GM13976 (cell line): Measurements from ENCODE around the gene EIF2D.

Source experiments
- DNase-seq: peaks from one replicate; pipeline ENCODE4 v3.0.0; 2012; ENCODE audit warnings: low spot score
- in situ Hi-C: fragments of 300-500 bp; cut with MboI; formaldehyde crosslinking; loops from one replicate; pipeline ENCODE4 v1.12.0; 2022; ENCODE audit warnings: low sequenced_read_pairs, mixed read lengths, inconsistent platforms; ENCODE audit not compliant: unreplicated experiment
- TF ChIP-seq, protein P1 (sequence below): IDR thresholded peaks from 2 replicates; pipeline ENCODE4 v1.5.1; 2012; ENCODE audit warnings: borderline replicate concordance, mild to moderate bottlenecking; ENCODE audit not compliant: insufficient read depth; ENCODE audit errors: extremely low read depth, missing control alignments, control extremely low read depth

Gene EIF2D

DNA sequence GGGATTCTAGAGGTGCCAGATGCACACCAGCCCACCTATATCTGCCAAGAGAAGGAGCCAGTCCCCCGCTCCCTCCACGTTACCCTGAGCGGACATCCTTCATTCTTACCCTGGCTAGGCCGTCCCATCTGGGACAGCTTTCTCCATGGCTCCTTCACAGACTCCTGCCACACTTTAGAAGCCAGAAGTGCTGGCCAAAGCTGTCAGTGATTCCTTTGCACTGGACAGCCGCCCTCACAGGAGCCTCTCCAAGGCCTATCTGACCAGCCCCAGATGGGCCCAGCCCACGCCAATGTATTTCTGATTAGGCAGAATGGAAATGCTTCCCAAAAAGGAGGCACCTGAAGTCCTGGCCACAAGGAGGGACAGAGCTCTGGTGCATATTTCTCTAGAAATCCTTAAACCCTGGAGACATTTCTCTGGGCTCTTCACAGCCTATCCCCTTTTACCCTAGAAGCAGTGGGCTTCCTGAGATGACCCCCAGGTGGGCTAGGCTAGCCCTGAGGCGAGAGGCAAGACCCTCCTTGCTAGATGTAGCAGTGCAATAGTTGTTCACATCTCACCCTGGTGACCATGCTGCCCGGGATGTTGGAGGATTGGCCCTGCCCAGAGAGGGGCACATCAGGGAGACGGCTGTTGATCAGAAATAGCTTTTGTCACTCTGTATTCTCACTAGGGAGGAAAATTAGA, 60.8 kb downstream of the EIF2D start:
- in situ Hi-C loops: no loop called here
- DNase-seq: no peak
- TF ChIP-seq, protein P1, sequence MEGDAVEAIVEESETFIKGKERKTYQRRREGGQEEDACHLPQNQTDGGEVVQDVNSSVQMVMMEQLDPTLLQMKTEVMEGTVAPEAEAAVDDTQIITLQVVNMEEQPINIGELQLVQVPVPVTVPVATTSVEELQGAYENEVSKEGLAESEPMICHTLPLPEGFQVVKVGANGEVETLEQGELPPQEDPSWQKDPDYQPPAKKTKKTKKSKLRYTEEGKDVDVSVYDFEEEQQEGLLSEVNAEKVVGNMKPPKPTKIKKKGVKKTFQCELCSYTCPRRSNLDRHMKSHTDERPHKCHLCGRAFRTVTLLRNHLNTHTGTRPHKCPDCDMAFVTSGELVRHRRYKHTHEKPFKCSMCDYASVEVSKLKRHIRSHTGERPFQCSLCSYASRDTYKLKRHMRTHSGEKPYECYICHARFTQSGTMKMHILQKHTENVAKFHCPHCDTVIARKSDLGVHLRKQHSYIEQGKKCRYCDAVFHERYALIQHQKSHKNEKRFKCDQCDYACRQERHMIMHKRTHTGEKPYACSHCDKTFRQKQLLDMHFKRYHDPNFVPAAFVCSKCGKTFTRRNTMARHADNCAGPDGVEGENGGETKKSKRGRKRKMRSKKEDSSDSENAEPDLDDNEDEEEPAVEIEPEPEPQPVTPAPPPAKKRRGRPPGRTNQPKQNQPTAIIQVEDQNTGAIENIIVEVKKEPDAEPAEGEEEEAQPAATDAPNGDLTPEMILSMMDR: no peak

DNA sequence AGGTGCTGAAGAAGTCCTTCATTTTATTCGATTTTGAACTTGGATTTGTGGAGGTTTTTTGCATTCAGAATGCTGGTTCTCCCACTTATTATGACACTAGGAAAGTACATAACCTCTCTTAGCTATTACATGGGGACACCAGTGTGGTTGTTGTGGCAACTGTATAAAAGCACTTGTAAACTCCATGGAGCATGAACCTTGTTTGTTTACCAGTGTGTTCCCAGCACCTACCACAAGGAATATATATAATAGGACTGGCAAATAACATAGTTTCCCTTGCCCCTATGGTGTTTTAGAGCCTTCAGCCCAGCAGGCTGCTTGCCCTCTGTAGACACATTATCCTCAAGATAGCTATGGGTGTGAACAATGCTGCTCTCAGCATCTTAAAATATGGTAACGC, 61.8 kb downstream of the EIF2D start:
- TF ChIP-seq, protein P1: no peak
- in situ Hi-C loops: no loop called here
- no peak for DNase-seq

DNA sequence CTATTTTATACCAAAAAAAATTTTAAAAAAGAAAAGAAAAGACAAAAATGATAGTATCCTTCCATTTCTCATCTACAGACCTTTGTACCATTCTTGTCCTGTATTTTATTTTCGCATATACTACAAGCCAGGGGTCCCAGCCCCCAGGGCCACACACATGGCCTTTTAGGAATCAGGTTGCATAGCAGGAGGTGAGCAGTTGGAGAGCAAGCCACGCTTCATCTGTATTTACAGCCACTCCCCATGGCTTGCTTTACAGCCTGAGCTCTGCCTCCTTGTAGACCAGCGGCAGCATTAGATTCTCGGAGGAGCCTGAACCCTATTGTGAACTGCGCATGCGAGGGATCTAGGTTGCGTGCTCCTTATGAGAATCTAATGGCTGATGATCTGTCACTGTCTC, 65.2 kb downstream of the EIF2D start:
- no peak for DNase-seq
- in situ Hi-C loops: no loop called here
- TF ChIP-seq, protein P1: no peak

- TF ChIP-seq, protein P1: no peak
- in situ Hi-C loops: no loop called here
- DNase-seq: no peak
These were observed 66.9 kb downstream of the EIF2D start for GRCh38 chr1:206545351-206545750.

- TF ChIP-seq, protein P1: peak; percentile 97
- in situ Hi-C loops: loop anchor here (5.0 kb wide), 1 partner anchor 38 kb away; no protein-coding TSS in a partner anchor
These were observed 67.6 kb downstream of the EIF2D start for GRCh38 chr1:206544562-206545257.

More at GRCh38 chr1:206544562-206545257, 67.6 kb downstream of the EIF2D start:
- peak; percentile 85 for DNase-seq
